GM18526 (cell line): Measurements from ENCODE around the gene KPNA5.

Experiments used
- POLR2A ChIP-seq: IDR thresholded peaks from 3 replicates; pipeline ENCODE4 v1.6.1; 2011; ENCODE audit not compliant: insufficient read length; ENCODE audit errors: extremely low read depth

KPNA5 gene

DNA sequence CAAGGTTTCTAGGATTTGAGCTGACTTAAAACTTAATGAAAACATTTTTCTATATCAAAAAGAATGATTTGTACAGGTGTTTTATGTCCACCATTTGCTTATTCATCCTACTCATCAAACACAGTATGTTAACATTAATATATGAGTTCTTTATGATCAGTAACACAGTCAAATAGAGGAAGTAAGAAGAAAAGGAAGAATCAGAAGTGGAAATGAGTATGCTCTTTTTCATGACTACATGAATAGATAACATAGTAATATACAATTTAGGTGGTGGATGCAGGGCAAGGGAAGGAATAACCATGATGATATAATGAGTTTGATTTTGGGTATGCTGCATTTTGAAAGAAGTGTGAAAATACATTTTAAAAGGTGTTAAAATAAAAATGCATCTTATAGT, 16.5 kb downstream of the KPNA5 start:
- TF ChIP-seq POLR2A, result no peak

DNA sequence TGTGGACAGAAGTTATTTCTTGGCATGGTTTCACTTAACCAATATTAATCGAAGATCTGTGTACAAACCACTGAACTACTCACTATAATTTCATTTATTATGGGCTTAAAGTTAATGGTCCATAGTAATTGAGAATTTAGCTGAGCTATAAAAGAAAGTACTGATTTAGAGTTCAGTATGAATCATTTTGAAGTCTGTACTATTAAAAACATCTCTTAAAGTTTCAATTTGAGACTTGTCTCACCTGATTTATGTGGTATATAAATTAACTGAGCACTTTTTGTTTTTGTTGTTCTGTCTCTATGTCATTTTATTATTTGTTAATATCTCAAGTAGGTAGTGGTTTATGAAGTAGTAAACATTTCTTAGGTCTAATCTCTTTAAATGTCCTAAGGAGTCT, 24.9 kb downstream of the KPNA5 start:
- TF ChIP-seq POLR2A, result no peak

DNA sequence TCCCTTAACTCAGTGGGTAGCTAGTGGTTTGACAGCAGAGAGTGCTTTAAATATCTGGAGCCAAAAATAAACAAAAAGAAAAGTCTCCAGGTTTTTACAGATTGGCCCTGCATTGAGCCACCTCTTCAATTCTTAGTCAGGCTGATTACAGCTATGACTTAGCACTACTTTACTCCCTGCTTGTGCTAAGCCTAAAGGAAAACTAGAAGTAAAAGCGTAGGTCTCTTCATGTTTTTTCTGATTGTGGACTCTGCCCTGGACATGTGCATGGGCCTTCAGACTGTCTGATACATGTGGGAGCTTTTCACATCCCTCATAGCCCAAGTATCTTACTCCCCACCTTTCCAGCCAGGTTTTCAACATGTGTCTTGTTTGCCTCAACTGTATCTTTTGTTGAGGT, 33.3 kb downstream of the KPNA5 start:
- no peak for TF ChIP-seq POLR2A

DNA sequence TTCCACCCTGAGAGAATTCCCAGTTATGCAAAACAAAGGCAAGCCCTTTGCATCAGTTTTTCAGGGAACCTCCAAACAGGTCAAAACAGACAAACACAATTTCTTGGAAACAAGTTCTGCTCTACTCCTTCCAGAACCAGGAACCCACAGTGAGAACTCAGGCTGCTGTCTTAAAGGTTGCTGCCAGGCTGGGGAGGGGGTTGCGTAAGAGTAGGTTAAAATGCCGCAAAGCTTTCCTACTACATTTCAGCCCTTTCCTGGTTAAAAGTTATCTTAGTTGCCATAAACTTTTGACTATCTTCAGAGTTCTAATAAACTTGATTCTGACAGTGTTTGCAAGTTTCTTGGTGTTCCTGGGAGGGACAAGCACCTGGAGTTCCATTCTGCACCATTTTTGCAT, 33.8 kb downstream of the KPNA5 start:
- TF ChIP-seq POLR2A, result no peak

DNA sequence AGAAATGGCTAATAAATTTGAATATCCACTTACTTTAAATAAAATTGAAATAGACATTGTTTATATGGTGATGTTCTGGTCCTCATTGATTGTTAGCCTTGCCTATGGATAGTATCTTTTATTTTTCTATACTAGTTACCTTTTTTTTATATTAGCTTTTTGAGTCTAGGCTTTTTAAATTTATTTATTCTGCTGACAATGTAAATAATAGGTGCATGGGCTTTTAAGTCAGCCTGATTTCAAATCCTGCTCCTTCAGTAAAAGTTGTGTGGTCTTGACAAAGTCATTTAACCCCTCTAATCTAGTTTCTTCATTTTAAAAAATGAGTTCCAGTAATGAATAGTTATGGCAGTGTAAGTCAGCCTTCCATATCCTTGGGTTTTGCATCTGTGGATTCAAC, 45.9 kb downstream of the KPNA5 start:
- no peak for TF ChIP-seq POLR2A

DNA sequence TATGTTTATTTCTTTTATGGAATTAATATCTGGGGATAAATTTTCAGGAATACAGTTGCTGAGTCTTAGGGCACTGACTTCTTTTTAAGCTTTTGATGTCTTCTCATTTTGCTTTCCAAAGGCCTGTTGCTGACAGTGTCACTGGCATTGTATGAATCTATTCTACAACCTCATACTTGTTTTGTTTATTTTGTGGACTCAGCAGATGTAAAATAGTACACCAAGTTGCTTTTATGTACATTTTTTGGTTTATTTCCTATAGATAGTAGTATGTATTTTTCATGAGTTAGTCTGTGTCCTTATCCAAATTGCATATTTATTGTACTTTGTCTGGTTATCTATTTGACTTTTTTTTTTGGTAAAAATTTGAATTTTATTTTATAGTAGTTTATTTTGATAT, 49.5 kb downstream of the KPNA5 start:
- TF ChIP-seq POLR2A, result no peak

DNA sequence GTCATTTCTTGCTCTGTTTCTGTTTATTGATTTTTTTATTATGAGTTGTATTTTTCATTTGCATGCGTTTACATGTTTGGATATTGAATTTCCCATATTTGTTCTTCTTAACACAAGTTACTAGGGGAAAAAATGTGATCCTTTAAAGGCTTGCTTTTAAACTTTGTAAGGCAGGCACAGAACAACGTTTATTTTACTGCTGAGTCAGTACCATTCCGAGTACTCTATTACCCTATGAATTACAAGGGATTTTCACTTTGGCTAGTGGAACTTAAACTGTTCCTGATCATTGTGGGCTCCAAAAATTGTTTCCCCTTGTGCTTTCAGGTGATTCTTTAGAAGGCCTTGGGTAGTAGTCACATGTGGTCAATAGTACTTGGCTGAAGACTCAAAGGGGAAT, 56.0 kb downstream of the KPNA5 start:
- TF ChIP-seq POLR2A, result no peak

DNA sequence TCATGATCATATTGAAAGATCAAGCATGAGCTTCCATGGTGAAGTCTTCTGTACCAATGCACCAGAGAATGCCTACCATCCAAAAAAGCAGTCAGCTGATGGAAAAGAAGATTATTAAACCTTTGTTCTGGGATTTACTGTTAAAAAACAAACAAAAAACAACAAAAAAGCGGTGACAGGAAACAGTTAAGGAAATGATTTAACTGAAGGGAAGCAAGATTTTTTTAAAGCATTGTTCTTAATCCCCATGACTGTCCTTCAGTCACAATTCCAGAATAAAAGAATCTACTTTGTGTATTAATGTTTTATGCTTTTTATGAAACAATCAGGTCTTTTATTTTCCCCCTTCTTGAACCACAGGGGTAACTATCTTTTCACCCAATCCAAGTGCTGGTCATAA, 60.6 kb downstream of the KPNA5 start:
- no peak for TF ChIP-seq POLR2A

DNA sequence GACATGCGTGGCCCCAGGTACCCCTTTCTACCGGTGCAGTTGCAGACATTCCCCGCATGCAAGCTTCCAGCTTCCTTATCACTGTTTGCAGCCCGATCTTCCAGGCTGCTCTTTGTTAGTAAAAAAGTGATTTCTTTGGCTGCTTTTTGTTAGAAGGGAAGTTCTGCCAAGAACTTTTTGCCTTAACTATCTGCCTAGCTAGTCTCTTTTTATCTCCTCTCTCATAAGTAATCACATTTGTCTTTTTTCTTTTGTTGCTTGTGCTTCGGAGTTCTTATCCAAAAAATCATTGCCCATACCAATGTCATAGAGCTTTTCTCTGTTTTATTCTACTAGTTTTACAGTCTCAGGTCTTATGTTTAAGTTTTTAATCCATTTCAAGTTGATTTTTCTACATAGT, 64.2 kb downstream of the KPNA5 start:
- TF ChIP-seq POLR2A, result no peak

DNA sequence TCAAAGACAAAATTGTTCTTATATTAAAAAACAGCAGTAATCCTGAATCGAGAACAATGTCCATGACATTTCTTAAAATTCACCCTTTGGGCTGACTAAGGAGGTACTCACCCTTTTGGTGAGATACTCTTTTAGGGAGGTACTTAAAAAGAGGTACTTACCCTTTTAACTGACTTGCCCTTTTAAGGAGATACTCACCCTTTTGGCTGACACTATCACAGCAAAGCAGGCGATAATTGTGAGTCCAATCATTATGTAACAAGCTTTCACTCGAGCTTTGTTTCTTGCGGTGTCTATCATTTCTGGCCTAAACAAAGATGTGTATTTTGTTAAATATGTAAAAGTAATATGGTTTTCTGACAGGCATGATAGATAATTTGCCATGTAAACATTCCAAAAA, 80.8 kb downstream of the KPNA5 start:
- no peak for TF ChIP-seq POLR2A

DNA sequence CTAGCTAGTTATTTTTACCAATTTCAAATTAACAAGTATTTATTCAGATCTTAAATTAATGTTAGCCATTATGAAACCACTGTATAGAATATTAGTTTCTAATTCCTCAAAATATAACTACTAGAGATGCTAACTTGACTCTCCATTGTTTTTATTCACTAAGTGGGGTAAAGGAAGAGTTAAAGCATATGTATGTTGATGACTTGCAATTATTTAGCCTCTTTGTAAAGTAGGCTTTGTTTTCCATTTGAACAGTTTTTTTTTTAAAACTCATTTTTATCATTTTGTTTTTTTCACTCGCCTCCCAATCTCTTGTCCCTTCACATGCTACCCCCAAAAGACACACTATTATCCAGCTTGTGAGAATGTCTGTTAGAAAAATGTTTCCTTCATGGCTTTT, 81.2 kb downstream of the KPNA5 start:
- TF ChIP-seq POLR2A, result no peak

DNA sequence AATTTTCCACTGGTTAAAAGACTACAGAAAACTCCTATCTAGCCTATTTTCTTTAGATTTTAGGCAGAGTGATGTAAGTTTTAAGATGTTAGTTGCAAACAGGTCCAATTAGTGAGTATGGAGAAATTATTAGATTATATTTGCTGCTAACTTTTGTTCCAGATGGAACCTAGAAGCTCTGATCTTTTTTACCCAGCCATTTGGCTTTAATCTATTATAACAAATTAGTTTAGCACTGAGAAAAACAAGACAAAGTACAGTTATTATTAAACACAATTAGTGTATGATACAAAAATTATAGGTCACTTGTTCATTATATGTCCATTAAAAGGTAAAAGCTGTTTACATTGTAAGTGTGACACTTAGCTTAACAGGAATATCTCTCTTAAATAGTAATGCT, 82.0 kb downstream of the KPNA5 start:
- no peak for TF ChIP-seq POLR2A

DNA sequence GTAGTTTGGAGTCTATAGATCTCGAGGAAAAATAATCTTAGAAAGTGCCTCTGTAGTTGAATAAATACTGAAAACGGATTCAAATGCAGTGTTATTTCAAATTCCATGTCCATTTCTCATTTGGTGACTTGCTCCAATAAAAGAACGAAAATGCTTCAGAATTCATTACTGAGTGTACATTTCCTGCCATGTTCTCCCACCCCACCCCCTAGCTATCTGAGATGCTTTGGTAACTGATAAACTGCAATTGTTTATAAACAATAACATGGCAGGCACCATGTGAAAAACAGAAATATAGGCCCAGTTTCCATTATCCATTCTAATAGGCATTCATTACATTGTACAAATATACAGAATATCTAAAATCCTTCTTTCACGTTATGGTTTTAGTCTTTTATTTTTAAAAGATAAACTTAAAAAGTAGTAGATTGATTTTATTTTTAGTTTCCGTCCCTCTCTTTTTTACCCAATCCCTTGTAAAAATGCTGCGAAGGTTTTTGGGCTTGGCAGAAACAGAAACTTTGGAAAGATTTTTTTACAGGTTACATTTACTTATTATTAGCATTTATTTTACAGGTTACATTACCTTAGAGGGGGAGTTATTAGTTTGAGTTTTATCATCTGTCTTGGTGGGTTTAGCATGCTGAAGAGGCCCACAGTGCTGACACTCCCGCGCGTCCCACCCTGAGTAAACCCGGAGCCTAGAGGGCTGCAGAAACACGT, 83.1 kb downstream of the KPNA5 start:
- TF ChIP-seq POLR2A, result no peak

DNA sequence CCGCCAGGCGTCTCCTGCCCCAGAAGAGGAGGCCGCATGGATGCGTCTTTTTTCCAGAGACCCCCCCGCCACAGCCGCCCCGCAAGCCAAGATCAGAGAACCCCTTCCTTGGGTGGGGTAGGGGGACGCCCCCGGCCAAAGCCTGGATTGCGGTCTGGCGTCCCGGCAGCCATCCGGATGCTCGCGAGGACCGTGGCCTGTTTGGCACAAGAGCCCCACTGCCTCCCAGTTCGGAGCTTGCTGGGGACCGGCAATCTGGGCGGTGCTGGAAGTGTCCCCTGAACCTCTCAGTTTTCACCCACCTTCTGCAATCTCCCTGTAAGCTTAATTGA, 83.6 kb downstream of the KPNA5 start:
- no peak for TF ChIP-seq POLR2A

DNA sequence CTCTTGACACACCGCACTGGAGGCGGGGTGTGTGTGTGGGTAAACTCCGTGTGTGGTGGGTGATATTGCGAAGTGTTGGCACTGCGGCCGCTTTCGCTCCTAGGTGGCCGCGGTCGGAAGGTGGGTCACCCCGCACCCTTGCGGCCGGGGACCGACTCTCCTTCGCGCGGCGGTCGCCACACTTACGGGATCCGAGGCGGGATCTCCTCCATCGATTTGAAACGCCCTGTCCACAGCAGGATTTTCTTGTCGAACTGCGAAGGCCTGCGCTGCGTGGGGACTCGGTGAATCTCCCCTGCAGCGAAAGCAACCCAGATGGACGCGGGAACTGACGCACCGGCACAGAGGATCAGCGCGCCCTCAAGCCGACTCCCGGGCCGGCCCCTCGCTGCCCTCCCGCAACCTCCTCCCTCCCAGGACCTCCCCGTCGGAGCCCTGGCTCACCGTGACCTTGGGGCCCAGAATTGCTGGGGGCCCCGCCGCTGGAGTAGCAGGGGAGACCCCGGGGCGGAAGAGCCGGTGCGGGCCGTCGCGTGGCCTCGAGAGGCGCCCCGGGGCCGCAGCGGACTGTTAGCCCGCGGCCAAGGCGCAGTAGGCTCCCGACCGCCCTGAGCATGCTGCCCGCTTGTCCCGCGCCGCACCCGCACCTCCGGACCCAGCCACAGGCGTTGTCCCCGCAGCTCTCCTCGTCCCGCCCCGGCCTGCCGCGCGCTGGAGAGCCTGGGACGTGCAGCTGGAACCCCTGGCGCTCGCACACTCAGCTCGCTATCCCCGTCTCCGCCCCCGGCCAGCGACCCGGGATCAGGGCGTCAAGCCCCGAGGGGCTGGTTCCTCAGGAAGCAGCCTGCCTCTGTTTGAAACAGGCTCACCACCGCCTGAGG, 84.2 kb downstream of the KPNA5 start, which contains the start of gene FAM162B:
TSS of gene FAM162B (minus strand) at position 759 of the 881 bp plus-strand sequence. CDS start at position 616, 143 bp downstream.
- TF ChIP-seq POLR2A, result no peak

DNA sequence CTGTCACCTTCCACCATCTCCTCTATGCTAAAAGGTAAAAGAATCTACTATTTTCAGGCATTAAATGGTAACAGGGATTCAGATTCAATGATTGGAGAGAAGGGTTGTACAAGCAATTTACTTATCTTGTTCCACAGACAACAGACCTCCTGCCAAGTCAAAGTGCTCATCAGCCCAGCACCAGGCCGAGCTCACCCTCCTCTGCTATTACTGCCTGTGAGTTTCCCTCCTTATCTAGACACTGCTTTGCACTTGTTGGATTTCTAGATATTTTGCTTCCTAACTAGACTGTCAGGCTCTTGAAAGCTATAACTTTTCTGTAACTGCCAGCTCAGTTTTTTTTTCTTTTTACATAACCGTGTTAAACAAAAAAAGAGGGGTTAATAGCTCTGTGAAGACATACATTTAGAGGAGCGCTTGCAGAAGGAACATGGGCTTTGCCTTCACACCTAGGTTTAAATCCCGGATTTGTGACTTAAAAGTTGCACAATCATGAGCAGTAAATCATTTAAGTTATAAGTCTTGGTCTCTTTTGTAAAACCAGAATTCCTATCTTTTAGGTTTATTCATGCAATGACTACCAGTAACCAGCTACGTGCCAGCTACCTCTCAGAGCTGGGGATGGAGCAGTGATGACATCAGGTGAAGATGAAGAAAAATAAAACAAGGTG, 85.6 kb downstream of the KPNA5 start:
- TF ChIP-seq POLR2A, result no peak
